Putamen (tissue), 1 donor: ENCODE results near the gene SORCS1.
"Not testable (repeated sequence)": the region's sequence is repeated elsewhere in the genome, so short reads cannot be mapped to it uniquely, and the experiment has no call there.

Experiments used
- DNase-seq: peaks from one replicate; pipeline ENCODE4 v3.0.0-alpha.2; 2016; ENCODE audit warnings: low spot score

Gene SORCS1

DNA sequence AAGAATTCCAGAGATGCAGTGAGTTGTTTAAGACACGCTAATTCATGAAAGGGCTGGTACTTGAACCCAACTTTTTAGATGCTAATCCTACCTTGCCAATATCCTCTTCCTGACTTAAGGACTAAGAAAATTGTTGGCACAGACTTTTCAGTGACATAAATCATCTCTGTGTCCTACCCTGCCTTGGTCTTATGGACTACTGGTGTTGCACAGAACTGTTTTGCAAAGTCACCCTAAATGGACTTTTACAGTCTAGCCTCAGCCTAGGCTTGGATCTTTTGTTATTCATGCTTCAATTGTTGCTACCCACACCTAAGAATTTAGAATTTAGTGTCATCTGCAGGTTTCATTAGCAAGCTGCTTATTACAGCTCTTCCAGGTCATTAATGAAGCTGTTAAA lies 112.7 kb downstream of the SORCS1 start:
- no peak for DNase-seq

DNA sequence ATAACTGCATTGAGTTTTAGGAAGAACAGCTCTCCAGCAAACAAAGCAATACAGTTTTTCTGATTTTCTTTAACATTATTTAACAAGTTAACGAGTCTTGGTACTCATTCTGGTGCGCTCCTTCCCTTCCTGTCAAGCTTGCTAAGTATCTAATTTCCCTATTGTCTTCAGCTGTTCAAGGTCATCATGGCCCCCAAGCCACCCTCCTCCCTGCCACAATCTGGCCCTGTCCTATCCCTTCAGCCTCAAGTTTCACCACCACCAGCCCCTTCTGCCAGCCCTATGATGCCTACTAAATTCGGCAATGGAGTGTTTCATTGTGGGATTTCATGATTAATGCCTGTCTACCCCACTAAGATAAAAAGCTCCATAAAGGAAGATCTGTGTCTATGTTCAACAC lies 121.0 kb downstream of the SORCS1 start:
- DNase-seq = no peak

DNA sequence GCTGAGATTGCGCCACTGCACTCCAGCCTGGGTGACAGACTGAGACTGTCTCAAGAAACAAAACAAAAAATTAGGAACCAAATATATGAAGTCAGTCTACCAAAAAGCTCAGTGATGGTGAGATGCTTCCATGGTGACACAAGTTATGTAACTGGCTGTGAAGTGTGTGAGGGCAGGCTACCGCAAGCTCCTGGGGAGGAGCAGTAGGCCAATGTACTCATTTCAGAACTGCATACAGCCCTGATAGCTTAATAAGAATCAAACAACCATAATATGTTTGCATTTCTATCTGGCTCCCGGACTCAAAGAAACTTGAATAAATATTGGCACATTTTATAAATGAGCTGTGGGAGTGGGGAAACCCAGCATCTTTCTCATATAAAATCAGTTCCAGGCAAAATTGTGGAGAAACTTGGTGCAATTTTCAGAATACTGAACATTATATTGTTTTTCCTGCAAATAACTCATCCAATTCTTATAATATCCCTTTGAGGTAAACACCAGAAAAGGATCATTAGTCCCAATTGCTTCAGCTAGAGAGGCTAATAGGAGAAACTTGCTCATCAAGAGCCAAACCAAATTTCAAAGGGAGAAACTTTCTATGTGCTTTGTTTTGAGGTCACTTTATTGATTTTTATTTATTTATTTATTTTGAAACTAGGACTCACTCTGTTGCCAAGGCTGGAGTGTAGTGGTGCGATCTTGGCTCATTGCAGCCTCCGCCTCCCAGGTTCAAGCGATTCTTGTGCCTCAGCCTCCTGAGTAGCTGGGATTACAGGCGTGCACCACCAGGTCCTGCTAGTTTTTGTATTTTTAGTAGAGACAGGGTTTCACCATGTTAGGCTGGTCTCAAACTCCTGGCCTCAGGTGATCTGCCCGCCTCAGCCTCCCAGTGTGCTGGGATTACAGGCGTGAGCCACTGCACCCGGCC lies 127.0 kb downstream of the SORCS1 start:
- DNase-seq = no peak

DNA sequence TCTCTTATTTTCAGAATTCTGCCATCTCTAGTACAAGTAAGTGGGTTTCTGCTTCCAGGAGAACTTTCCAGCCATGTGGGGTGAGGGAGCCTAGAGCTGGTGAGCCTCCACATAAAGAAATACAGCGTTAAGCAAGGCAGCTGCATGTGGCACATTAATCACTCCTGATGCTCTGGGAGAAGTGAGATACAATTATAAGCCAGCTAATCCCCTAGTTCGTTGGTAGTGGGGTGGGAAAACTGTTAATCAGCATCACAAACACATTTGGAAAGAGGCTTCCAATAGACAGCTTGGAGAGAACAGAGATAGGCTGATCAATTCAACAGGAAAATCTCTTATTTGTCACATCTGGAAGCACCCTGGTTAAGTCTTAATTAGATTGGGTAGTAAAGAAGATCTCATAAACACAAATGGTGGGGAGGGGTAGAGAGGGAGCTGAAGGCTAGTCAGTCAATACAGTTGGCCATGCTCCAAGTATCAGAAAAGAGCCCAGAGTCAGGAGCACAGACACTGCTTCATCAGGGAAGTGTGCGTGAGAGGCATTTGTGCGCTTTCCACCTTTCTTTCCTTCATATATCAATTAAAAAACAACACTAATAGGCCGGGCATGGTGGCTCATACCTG lies 130.6 kb downstream of the SORCS1 start:
- no peak for DNase-seq

DNA sequence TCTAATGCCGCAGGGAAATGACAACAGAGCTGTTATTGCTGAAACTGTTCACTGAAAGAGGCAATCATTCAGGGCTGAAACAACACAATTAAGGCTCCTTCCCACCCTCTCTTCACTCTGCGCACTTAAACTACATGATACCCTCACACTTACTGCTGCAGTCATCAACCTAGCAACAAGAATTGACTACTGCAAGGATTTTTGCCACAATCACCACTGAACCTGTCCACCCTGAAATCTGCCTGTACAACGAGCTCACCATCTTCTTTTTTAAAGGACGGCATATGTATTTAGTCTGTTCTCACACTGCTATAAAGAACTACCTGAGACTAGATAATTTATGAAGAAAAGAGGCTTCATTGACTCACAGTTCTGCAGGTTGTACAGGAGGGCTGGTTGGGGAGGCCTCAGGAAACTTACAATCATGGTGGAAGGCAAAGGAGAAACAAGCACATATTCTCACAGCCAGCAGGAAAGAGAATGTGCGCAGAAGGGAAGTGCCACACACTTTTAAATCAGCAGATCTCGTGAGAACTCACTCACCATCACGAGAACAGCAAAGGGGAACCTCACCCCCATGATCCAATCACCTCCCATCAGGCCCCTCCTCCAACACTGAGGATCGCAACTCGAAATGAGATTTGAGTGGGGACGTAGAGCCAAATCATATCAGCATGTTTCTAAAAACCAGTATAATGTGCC lies 131.7 kb downstream of the SORCS1 start:
- DNase-seq = no peak

DNA sequence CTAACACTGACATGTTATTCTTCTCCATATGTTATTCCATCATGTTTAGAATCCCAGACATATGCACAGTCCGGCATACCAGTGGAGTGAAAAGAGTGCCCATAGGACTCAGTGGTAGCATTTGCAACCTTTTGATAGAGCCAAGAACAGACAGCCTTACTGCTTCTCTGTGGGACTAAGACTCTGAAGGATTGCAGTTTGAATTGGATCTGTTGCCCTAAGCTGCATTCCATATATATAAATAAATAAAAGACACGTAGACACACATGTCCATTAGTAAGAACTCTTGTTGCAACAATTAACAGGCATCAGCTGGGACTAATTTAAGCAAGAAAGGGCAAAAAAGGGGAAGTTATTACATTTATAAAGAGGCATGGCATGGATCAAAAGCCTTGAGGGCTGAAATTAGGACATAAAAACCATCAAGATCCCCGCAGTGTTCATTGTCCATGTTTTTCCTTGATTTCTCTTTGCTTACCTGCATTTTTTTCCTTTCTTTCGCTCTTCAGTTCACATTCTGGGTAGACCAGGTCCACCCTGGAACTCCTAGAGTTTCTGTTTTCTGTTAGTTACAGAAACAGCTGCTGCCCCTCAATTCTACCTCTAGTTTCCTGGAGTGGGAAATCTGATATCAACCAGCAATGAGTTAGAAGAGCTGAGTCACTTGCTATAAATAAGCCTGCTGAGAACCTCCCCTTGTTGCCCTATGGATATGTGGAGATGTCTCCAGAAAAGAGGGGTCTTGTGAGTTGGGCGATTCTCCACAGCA lies 132.4 kb downstream of the SORCS1 start:
- DNase-seq = no peak

DNA sequence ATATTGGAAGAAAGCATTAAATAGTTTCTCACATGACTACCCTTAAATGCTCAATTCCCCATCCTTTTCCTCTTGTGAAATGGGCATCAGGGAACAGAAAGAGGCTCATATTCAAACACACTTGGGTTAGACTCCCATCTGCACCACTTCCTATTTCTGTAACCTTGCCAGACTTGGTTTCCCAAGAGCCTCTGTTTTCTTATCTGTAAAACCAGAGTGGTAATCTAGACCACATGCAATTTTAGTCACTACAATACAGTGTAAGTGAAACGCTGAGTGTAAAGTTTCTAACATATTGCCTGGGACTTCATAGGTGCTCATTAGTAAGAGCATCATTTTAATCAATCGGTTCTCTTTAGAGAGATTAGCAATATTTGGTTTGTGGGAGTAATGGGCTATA lies 136.3 kb downstream of the SORCS1 start:
- DNase-seq = no peak

DNA sequence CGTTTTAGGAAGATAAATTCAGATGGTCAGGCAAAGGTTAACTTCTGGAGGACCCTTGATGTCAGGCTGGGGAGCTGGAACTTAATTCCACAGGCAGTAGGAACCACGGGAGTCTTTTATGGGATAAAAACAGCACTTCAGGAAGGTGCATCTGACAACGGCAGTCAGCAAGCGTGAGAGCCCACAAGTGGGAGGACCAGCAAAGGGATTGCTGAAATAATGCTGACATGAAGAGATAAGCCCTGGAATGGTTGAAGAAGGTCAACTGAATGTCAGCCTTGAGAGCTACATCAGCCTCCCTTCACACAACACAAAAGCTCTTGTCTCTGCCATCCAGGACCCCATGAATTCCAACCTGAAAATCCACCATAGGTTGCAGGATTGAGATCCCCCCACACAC lies 138.8 kb downstream of the SORCS1 start:
- no peak for DNase-seq

DNA sequence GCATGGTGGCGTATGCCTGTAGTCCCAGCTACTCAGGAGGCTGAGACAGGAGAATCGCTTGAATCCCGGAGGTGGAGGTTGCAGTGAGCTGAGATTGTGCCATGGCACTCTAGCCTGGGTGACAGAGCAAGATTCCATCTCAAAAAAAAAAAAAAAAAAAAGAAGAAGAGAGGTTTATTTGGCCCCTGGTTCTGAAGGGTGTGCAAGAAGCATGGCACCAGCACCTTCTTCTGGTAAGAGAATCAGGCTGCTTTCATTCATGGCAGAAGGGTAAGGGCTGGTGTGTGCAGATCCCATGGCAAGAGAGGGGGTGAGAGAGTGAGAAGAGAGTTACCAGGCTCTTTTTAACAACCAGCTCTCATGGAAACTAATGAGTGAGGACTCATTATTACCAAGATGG lies 140.5 kb downstream of the SORCS1 start:
- DNase-seq = not testable (repeated sequence)

DNA sequence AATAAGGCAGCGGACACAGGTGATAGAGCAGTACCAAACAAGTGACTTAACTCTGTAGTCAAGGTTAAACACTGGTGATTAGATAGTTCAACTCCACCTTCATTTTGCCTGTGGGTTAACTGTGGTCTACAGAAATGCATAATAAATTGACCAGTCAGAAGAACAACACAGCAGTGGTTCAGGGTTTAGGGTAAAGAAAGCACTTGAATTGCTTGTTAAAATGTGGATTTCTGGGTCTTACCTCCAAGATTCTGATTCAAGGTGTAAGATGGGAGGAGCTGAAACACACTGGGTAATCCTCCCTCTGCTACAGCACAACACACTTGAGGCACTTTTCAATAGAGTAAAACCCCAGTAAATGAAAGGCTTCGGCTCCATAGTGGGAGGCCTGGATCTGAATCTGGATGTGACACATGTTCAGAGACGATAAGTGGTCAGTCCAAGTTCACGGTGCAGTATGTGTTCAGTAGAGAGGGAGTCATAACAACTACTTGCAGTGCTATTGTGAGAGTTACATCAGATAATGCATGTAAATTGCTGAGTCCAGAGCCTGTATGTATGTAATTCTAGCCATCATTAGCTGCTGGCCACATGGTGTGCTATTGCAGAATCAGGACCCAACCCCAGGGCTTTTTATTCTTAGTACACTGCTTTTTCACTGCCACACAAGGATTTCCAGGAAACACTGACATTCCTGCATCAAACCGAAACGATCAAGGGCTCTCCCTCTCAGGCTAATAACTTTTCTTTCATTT lies 141.7 kb downstream of the SORCS1 start:
- no peak for DNase-seq

DNA sequence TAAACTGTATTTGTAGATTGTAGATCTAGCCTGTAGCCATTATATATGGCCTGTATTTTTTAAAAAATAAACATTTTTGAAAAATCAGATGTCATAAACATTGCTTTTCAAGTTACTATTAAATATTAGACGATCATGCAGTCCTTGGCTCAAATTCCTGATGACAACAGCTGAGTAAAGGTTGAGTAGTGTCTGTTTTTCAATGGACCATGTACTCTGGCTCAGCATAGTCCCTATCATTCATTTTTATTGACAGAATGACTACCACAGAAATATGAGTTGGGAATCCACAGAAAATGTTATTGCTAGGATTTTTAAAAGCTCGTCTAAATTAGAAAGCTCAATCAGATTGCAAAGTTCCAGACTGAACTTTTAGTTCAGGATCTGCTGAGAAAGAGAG lies 145.4 kb downstream of the SORCS1 start:
- no peak for DNase-seq

DNA sequence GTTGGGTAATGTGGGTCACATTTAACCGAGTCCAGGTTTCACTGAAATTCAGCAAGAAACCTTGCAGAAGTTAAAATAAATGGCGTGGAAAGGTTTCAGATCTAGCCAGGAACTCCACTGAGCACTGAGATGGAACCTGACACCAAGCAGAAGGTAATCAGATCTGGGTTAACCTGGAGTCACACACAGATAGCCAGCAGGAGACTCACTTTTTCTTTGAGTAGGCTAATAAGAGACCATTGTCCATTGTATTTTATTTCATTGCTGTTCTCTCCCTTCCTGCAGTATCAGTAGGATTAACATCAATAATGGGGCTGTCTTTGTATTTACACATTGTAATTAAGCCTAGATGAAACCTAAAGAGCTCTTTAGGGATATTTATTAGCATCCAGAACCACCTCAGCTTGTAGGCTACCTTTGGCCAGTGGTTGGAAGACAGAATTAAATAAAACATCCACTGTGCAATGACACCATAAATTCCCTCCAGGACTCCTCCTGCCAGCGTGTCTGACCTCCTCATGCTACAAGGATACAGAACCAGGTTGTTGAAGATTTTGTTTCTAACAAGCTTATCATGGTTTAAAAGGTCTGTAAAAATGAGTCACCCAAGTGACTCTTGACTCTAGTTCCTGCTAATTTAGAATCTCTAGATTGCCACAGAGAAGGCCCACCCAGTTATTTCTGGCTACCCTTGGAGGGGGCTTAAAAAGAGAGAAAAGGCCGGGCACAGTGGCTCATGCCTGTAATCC lies 151.1 kb downstream of the SORCS1 start:
- DNase-seq = no peak

DNA sequence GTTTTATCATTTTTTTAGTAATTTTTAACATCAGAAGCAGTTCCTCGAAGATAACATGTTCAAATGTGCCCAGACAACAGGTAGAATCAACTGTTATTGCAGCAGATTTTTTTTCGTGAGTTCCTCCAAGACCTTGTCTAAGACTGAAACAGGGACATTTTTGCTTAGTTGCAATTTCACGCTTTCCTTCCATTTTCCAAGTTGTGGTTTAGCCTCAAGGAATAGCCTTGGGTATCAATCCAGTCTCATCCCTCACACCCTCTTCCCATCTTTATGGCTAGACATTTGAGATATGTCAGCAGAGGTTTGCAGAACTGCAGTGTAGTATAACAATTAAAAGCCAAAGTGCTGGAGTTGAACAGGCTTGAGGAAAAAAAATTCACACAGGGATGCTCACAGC lies 152.5 kb downstream of the SORCS1 start:
- no peak for DNase-seq

DNA sequence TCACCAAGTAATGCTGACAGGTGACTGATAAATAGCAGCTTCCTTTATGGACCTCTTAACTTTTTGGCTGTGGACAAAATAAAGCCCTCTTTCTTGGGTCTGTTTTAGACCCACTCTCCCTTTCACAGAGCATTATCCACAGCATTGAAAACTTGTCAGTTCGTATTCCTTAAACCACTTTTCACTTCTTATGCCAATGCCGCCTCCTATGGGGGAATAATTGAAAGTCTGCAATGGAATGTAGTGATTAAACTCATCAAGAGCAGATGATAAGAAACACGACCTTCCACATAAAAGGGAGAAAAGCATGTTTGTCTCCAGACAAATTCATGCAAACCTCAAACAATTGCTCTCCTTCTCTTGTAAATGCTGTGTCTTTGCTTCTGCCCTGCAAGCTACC lies 153.4 kb downstream of the SORCS1 start:
- no peak for DNase-seq

DNA sequence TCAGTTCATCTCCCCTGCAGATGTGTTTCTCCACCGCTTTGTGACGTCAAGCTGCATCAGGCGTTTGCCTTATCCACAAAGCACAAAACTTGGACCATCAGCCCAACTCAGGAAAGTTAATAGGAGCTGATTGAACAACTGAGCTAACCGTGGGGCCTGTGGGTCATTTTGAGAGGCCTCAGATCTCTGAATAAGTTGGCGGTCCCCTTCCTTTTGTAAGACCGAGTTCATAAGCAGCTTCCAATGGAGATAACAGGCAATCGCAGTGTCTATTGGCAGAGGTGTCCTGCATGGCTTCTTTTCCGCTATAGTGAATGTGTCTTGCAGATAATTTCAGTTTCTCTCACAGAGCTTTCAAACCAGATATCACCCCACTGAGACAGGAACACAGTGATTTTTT lies 154.0 kb downstream of the SORCS1 start:
- DNase-seq = no peak

DNA sequence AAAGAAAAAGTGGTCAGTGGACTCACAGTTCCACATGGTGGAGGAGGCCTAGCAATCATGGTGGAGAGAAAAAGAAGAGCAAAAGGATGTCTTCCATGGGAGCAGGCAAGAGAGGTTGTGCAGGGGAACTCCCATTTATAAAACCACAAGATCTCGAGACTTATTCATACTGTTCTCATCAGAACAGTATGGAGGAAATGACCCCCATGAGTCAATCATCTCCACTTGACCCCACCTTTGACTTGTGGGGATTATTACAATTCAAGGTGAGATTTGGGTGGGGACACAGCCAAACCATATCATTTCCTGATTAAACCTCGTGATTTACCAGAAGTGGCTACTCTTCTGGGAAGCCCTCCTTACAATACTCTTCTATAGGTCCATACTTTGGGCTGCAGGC lies 160.1 kb downstream of the SORCS1 start:
- no peak for DNase-seq

DNA sequence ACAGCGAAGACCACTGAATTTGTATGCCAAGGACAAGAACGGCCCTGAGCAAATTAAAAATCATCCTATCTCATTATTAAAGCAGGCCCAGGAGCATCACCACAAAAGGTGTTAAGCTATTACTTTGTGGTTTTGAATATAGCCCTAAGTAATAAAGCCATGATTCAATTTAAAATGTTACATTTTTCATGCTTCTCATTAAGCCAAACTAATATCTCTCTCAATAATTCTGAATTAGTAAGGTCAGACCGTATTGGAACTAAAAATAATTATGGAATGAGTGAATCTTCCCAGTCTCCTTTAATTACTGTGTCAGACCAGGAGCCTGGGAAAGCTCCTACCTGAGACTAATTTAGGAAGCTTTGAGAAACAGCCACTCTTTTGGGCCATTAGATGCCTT lies 162.4 kb downstream of the SORCS1 start:
- DNase-seq = no peak

DNA sequence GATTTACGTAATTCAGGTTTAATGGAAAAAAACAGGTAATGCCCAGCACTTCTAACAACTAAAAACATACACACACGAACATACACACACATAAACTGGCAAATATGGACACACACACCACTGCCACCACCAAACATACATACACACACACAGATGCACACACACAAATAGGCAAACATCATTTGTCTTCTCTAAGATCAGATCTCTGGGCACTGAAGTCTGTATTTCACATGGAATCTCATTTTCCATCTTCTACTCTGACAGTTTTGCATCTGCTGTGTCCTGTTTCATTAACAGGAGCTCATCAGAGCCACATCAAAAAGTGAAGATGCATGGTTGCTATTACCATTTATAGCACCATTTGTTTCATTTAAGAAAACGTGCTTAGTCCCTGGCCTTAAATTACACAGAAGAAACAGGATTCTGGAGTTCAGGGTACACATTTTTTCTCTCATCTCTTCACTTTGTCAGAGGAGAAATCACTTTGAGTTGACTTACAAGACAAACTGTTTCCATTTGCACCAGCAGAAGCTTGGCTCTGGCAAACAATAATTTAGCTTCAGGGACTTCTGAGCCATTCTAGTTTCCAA lies 165.3 kb downstream of the SORCS1 start:
- DNase-seq = no peak

DNA sequence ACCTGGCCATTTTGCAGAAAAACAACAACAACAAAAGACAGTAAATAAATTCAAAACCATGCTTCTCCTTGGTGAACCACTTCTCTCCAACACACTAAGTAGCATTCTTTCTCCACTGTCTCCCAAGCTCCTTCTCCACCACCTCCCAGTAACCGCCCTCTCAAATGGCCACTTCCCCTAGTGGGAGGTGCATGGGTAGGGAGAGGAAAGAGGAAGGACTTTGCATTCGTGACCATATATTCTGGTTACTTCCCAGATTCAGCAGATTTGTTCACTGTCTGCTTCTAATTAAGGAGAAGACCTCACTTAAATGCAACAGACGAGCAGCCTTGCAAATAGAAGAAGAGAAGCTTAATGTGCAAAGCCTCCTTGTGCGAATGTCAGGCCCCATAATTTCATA lies 166.8 kb downstream of the SORCS1 start:
- peak; percentile 57 for DNase-seq

DNA sequence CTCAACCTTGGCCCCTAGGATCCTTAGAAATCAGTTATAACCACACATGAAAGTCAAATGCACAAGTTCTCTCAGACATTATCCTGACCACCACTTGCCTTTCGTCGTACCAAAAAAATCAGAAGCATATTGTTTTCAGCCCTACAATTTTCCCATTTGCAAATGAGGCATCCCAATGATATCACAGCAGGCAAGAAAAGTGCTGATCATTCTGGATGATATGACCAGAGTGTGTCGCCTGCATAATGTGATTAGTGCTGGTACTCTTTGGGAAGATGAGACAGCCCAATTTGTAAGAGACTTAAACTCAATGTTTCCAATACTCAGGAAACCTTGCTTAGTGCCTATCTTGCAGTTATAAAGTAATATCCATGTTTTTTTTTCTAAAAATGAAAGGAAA lies 168.0 kb downstream of the SORCS1 start:
- DNase-seq = no peak
